Measurements from ENCODE around the gene CNOT9. TPM values are rescaled to one million over a fixed set of nuclear protein-coding genes. Genes with fewer than 3 reads are reported as not detected.

CNOT9 gene
- total RNA-seq, 4 donors from 2014 or later, result 10.4 to 28.4 (median 20.5) TPM

GRCh38 chr2:218638372-218638771 lies 69.7 kb downstream of the CNOT9 start:
- no peak for TF ChIP-seq POLR2A (IDR thresholded peaks at IDR 0.05)
- no peak for TF ChIP-seq CTCF (IDR thresholded peaks at IDR 0.05 in 4 of 5, conservative IDR thresholded peaks at IDR 0.05 in 1 of 5)
- H3K36me3 ChIP-seq, result peaks cover 0 to 92% of the 10 kb centered on the region in 2 donors
- in situ Hi-C loops (cut with MboI; ENCODE audit: low sequenced_read_pairs in 4 of 4) (no loop called here), intact Hi-C loops (cut with DNase I; ENCODE audit: low total_unique reads) (no loop called here)
- DNase-seq (no peak), ATAC-seq (no peak)
- no peaks in the 10 kb centered on the region for H3K9me3 ChIP-seq
- H3K4me1 ChIP-seq, result no peaks in the 10 kb centered on the region
- H3K27ac ChIP-seq, result no peak overlapping the region
- H3K4me3 ChIP-seq, result no peak overlapping the region
- no peaks in the 10 kb centered on the region for H3K27me3 ChIP-seq

DNA sequence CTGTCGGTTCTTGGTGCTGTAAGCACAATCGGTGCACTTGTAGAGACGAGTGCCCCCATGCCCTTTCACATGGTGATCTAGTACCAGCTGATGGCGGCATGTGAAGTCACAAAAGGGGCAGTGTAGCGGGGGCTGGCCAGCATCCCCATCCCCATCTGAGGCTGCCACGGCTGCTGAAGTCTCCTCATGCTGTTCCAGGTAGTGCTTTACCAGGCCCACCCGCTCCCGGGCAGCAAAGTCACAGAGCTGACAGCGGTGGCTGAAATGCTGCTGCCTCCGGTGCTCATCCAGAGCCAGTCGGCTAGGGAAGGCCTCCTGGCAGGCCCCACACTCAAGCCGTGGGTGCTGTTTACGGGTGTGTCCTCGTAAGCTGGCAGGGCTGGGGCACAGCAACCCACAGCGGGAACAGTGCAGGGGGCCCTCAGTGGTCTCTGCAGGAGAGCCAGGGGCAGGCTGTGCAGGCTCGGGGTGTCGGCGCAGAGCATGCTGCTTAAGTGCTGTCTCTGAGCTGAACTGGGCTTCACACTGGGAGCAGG lies 73.5 kb downstream of the CNOT9 start:
- in situ Hi-C loops (cut with MboI; ENCODE audit: low sequenced_read_pairs in 4 of 4) (no loop called here), intact Hi-C loops (cut with DNase I; ENCODE audit: low total_unique reads) (no loop called here)
- TF ChIP-seq POLR2A (IDR thresholded peaks at IDR 0.05) (no peak), CTCF (IDR thresholded peaks at IDR 0.05 in 4 of 5, conservative IDR thresholded peaks at IDR 0.05 in 1 of 5) (no peak)
- no peak overlapping the region for H3K4me3 ChIP-seq
- H3K27ac ChIP-seq, result no peak overlapping the region
- H3K9me3 ChIP-seq, result no peaks in the 10 kb centered on the region
- ATAC-seq, result no peak
- no peaks in the 10 kb centered on the region for H3K4me1 ChIP-seq
- peaks cover 3 to 87% of the 10 kb centered on the region in 2 donors for H3K36me3 ChIP-seq
- no peaks in the 10 kb centered on the region for H3K27me3 ChIP-seq
- DNase-seq, result no peak

GRCh38 chr2:218642786-218643185 lies 74.1 kb downstream of the CNOT9 start:
- Histone ChIP-seq H3K9me3 (no peaks in the 10 kb centered on the region), H3K36me3 (peaks cover 3 to 86% of the 10 kb centered on the region in 2 donors), H3K27me3 (no peaks in the 10 kb centered on the region), H3K4me3 (no peak overlapping the region), H3K4me1 (no peaks in the 10 kb centered on the region), H3K27ac (no peak overlapping the region)
- TF ChIP-seq CTCF (IDR thresholded peaks at IDR 0.05 in 4 of 5, conservative IDR thresholded peaks at IDR 0.05 in 1 of 5) (no peak), POLR2A (IDR thresholded peaks at IDR 0.05) (no peak)
- in situ Hi-C loops (cut with MboI; ENCODE audit: low sequenced_read_pairs in 4 of 4) (no loop called here), intact Hi-C loops (cut with DNase I; ENCODE audit: low total_unique reads) (no loop called here)
- DNase-seq, result no peak
- no peak for ATAC-seq

- Histone ChIP-seq H3K27me3 (no peaks in the 10 kb centered on the region), H3K27ac (no peak overlapping the region), H3K4me1 (no peaks in the 10 kb centered on the region), H3K4me3 (no peak overlapping the region), H3K36me3 (peaks cover 3 to 86% of the 10 kb centered on the region in 2 donors), H3K9me3 (no peaks in the 10 kb centered on the region)
- no peak for TF ChIP-seq POLR2A (IDR thresholded peaks at IDR 0.05)
- TF ChIP-seq CTCF (IDR thresholded peaks at IDR 0.05 in 4 of 5, conservative IDR thresholded peaks at IDR 0.05 in 1 of 5), result no peak
- intact Hi-C loops (cut with DNase I; ENCODE audit: low total_unique reads), result no loop called here
- DNase-seq (no peak), ATAC-seq (no peak)
- in situ Hi-C loops (cut with MboI; ENCODE audit: low sequenced_read_pairs in 4 of 4), result no loop called here
These were observed 75.2 kb downstream of the CNOT9 start for GRCh38 chr2:218643751-218644310.

DNA sequence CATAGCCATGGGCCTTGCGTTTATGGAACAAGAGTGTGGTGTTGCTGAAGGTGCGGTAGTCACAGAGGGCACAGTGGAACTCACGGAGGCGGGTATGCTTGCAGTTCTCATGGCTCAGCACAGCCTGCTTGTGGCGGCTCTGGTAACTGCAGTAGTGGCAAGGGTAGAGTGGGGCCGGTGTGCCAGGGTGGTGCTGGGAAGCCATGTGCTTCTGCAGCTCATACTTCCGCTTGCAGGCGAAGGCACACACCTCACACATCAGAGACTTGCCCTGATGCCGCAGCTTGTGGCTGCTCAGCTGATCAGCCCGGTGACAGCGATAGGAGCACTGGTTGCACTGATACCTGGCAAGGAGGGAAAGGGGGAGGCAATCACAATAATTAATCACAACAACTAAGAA lies 76.1 kb downstream of the CNOT9 start:
- in situ Hi-C loops (cut with MboI; ENCODE audit: low sequenced_read_pairs in 4 of 4) (no loop called here), intact Hi-C loops (cut with DNase I; ENCODE audit: low total_unique reads) (no loop called here)
- TF ChIP-seq POLR2A (IDR thresholded peaks at IDR 0.05) (no peak), CTCF (IDR thresholded peaks at IDR 0.05 in 4 of 5, conservative IDR thresholded peaks at IDR 0.05 in 1 of 5) (no peak)
- no peak for ATAC-seq
- Histone ChIP-seq H3K36me3 (peaks cover 3 to 87% of the 10 kb centered on the region in 2 donors), H3K27me3 (no peaks in the 10 kb centered on the region), H3K27ac (no peak overlapping the region), H3K4me1 (no peaks in the 10 kb centered on the region), H3K4me3 (no peak overlapping the region), H3K9me3 (no peaks in the 10 kb centered on the region)
- DNase-seq, result no peak
